SU-DHL-6 (cell line): Measurements from ENCODE around the gene WNT5A.

Experiments used
- EZH2phosphoT487 ChIP-seq: fragments of 200-600 bp; sonication (generic), shearing (Covaris generic); conservative IDR thresholded peaks from 2 replicates; pipeline ENCODE4 v1.6.1; 2018; ENCODE audit warnings: mild to moderate bottlenecking, antibody characterized with exemption, low read length, moderate library complexity, mixed read lengths
- TF ChIP-seq, protein P1 (sequence below): fragments of 200-600 bp; sonication (generic); IDR thresholded peaks from one replicate; pipeline ENCODE4 v1.5.1; 2017; ENCODE audit warnings: antibody characterized with exemption, mild to moderate bottlenecking, low read length, moderate library complexity; ENCODE audit not compliant: insufficient read depth, poor library complexity, severe bottlenecking

DNA sequence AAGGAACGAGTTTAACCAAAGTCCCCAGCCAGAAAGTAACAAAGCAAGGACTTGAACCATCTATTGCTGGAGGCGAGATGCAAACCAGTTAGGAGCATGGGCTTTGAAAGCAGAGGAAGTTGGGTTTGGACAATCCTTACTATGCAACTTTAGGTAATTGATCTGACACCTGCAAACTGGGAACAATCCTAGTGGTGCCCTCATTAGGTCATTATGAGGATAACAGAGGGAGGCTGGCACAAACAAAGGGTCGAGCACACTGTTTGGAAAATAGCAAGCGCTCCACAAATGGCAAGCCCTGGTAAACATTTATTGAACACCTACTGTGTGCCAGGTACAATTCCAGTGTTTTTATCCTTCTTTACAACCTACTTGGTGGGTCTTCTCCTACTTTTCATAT, 45.6 kb downstream of the WNT5A start:
- TF ChIP-seq, protein P1, sequence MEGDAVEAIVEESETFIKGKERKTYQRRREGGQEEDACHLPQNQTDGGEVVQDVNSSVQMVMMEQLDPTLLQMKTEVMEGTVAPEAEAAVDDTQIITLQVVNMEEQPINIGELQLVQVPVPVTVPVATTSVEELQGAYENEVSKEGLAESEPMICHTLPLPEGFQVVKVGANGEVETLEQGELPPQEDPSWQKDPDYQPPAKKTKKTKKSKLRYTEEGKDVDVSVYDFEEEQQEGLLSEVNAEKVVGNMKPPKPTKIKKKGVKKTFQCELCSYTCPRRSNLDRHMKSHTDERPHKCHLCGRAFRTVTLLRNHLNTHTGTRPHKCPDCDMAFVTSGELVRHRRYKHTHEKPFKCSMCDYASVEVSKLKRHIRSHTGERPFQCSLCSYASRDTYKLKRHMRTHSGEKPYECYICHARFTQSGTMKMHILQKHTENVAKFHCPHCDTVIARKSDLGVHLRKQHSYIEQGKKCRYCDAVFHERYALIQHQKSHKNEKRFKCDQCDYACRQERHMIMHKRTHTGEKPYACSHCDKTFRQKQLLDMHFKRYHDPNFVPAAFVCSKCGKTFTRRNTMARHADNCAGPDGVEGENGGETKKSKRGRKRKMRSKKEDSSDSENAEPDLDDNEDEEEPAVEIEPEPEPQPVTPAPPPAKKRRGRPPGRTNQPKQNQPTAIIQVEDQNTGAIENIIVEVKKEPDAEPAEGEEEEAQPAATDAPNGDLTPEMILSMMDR = no peak
- no peak for TF ChIP-seq EZH2phosphoT487
